ENCODE results near the gene PRPS1. TPM values are rescaled to one million over a fixed set of nuclear protein-coding genes. Genes with fewer than 3 reads are reported as not detected.
A peak's percentile ranks its signal among the peaks of the same experiment; 100 is the strongest.

The PRPS1 gene
- total RNA-seq, 1 experiment from 2014 or later = 87.3 TPM

DNA sequence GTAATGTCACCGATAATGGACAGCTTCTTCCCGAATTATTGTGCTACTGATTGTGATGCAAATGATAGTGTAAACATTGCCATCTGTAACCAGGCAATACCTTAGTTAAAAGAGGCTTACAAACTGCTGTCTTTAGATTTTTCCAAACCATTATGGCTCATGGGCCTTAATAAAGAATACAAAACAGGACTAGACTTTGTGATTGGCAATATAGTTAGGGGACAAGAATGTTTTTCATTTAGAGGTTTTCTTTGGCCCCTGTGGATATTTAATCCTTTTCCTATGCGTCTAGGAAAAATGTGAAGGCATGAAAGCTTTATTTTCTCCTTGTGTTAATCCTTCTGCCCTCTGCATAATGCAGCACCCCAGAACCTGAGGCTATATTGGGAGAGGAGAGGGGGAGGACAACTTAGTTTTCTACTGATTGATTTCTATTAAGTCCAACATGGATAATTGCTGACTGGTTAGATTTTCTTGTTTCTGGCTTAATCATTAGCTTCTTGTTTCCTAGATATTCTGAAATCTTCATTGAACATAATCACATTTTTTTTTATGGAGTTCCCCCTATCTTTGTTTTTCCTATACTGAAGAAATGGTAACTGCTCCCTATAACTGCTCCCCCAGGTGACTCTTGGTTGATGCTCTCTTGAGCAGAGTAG is 1.9 kb downstream of the PRPS1 start:
- TF ChIP-seq, protein P1, sequence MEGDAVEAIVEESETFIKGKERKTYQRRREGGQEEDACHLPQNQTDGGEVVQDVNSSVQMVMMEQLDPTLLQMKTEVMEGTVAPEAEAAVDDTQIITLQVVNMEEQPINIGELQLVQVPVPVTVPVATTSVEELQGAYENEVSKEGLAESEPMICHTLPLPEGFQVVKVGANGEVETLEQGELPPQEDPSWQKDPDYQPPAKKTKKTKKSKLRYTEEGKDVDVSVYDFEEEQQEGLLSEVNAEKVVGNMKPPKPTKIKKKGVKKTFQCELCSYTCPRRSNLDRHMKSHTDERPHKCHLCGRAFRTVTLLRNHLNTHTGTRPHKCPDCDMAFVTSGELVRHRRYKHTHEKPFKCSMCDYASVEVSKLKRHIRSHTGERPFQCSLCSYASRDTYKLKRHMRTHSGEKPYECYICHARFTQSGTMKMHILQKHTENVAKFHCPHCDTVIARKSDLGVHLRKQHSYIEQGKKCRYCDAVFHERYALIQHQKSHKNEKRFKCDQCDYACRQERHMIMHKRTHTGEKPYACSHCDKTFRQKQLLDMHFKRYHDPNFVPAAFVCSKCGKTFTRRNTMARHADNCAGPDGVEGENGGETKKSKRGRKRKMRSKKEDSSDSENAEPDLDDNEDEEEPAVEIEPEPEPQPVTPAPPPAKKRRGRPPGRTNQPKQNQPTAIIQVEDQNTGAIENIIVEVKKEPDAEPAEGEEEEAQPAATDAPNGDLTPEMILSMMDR (conservative IDR thresholded peaks at IDR 0.05; ENCODE audit: low read depth, low read length) = no peak
- no peak for TF ChIP-seq EZH2 (IDR thresholded peaks at IDR 0.05; ENCODE audit: borderline replicate concordance, low read depth, low read length, poor library complexity, severe bottlenecking)
- H3K4me3 ChIP-seq (ENCODE audit: low read depth, low read length, poor library complexity, severe bottlenecking) = peak overlapping the region; percentile 66
- no peaks in the 10 kb centered on the region for H3K36me3 ChIP-seq (ENCODE audit: insufficient read depth, low read length, poor library complexity, severe bottlenecking)
- ChIA-PET POLR2A (ENCODE audit: low non-redundant PET) (no interaction called here), CTCF (interaction anchor here (0.5 kb wide), 1 partner anchor 159 kb away, joined by 3 read pairs; no protein-coding TSS in a partner anchor)
- no peaks in the 10 kb centered on the region for H3K27me3 ChIP-seq (replicated peaks; ENCODE audit: insufficient read depth, low read depth, low read length, poor library complexity)
- BruUV-seq (replicated peaks) = no TSS peak
- intact Hi-C loops (cut with micrococcal nuclease; ENCODE audit: unreplicated experiment) = loop anchor here (10.0 kb wide), 1 partner anchor 605 kb away; no protein-coding TSS in a partner anchor
- no peak overlapping the region for H3K27ac ChIP-seq (ENCODE audit: low read depth, low read length, poor library complexity, severe bottlenecking)
- no peak for DNase-seq (ENCODE audit: low spot score)
- H3K9me3 ChIP-seq (ENCODE audit: low read depth, low read length, poor library complexity, severe bottlenecking) = no peaks in the 10 kb centered on the region
- H3K4me1 ChIP-seq (ENCODE audit: insufficient read depth, low read length, poor library complexity, severe bottlenecking) = peaks cover 5% of the 10 kb centered on the region

DNA sequence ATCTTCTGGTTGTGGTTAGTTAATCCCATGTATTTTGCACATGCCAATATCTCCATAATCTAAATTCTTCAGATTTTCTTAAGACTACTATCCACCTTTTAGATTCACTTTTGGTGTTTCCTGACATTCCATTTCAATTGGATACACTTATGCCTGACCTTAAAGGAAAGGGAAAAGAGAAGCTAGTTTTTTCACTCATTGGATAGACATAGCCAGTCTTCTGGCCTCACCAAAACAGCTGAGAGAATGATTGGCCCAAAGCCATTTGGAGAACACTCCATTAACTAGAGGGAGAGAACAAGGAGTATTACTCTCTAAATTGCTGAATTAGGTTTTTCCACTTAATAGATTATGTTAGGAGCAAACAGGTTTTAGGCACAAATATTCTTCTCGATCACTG is 4.0 kb downstream of the PRPS1 start:
- no peak for DNase-seq (ENCODE audit: low spot score)
- Histone ChIP-seq H3K36me3 (ENCODE audit: insufficient read depth, low read length, poor library complexity, severe bottlenecking) (no peaks in the 10 kb centered on the region), H3K27ac (ENCODE audit: low read depth, low read length, poor library complexity, severe bottlenecking) (no peak overlapping the region), H3K4me3 (ENCODE audit: low read depth, low read length, poor library complexity, severe bottlenecking) (no peak overlapping the region), H3K4me1 (ENCODE audit: insufficient read depth, low read length, poor library complexity, severe bottlenecking) (peaks cover 5% of the 10 kb centered on the region), H3K9me3 (ENCODE audit: low read depth, low read length, poor library complexity, severe bottlenecking) (no peaks in the 10 kb centered on the region), H3K27me3 (replicated peaks; ENCODE audit: insufficient read depth, low read depth, low read length, poor library complexity) (no peaks in the 10 kb centered on the region)
- TF ChIP-seq, protein P1 (conservative IDR thresholded peaks at IDR 0.05; ENCODE audit: low read depth, low read length) = no peak
- TF ChIP-seq EZH2 (IDR thresholded peaks at IDR 0.05; ENCODE audit: borderline replicate concordance, low read depth, low read length, poor library complexity, severe bottlenecking) = no peak
- CTCF ChIA-PET = interaction anchor here (0.6 kb wide), 1 partner anchor 29 kb away, joined by 3 read pairs; no protein-coding TSS in a partner anchor
- BruUV-seq (replicated peaks) = no TSS peak
- intact Hi-C loops (cut with micrococcal nuclease; ENCODE audit: unreplicated experiment) = loop anchor here (10.0 kb wide), 1 partner anchor 608 kb away; no protein-coding TSS in a partner anchor
- POLR2A ChIA-PET (ENCODE audit: low non-redundant PET) = no interaction called here

DNA sequence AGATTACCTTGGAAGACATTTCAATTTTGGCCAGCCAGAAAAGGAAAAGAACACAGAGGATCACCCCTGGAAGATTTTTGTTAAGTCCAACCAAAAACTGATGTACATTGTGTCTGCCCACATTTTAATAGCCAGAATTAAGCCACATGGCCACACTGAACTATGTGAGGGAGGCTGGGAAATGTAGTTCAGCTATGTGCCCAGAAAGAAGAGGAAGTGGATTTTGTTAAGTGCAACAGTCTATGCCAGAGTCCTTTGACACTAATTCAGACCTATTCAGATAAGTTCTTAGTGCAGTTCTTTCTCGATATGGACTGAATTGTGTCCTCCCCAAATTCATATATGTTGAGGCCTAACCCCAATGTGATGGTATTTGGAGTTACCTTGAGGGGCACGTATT is 18.4 kb downstream of the PRPS1 start:
- no TSS peak for BruUV-seq (replicated peaks)
- Histone ChIP-seq H3K36me3 (ENCODE audit: insufficient read depth, low read length, poor library complexity, severe bottlenecking) (peaks cover 17% of the 10 kb centered on the region), H3K4me1 (ENCODE audit: insufficient read depth, low read length, poor library complexity, severe bottlenecking) (no peaks in the 10 kb centered on the region), H3K9me3 (ENCODE audit: low read depth, low read length, poor library complexity, severe bottlenecking) (no peaks in the 10 kb centered on the region), H3K27ac (ENCODE audit: low read depth, low read length, poor library complexity, severe bottlenecking) (no peak overlapping the region), H3K4me3 (ENCODE audit: low read depth, low read length, poor library complexity, severe bottlenecking) (no peak overlapping the region), H3K27me3 (replicated peaks; ENCODE audit: insufficient read depth, low read depth, low read length, poor library complexity) (no peaks in the 10 kb centered on the region)
- POLR2A ChIA-PET (ENCODE audit: low non-redundant PET) = no interaction called here
- no peak for DNase-seq (ENCODE audit: low spot score)
- intact Hi-C loops (cut with micrococcal nuclease; ENCODE audit: unreplicated experiment) = no loop called here
- CTCF ChIA-PET = no interaction called here
- TF ChIP-seq, protein P1 (conservative IDR thresholded peaks at IDR 0.05; ENCODE audit: low read depth, low read length) = no peak
- TF ChIP-seq EZH2 (IDR thresholded peaks at IDR 0.05; ENCODE audit: borderline replicate concordance, low read depth, low read length, poor library complexity, severe bottlenecking) = no peak

Measured in A673 (cell line).